ENCODE results near the gene PLBD2. TPM values are rescaled to one million over a fixed set of nuclear protein-coding genes. Genes with fewer than 3 reads are reported as not detected.
"Not testable (repeated sequence)": the region's sequence is repeated elsewhere in the genome, so short reads cannot be mapped to it uniquely, and the experiment has no call there.

Gene PLBD2
- total RNA-seq, 4 donors from 2014 or later = 36.5 to 57.9 (median 44.7) TPM

GRCh38 chr12:113348849-113349536, 9.4 kb upstream of the PLBD2 start:
- 48 to 56% methylated on average over 18 to 19 of the region's 19 CpGs for WGBS, 2 donors
- no peak overlapping the region for H3K27ac ChIP-seq
- no peaks in the 10 kb centered on the region for H3K27me3 ChIP-seq
- no peak for DNase-seq (ENCODE audit: low spot score in 2 of 2)
- no peaks in the 10 kb centered on the region for H3K9me3 ChIP-seq
- H3K4me3 ChIP-seq = no peak overlapping the region
- no peaks in the 10 kb centered on the region for H3K4me1 ChIP-seq
- no peaks in the 10 kb centered on the region for H3K36me3 ChIP-seq
- TF ChIP-seq POLR2A (IDR thresholded peaks at IDR 0.05) (no peak), CTCF (IDR thresholded peaks at IDR 0.05) (no peak), EP300 (IDR thresholded peaks at IDR 0.05) (no peak)

GRCh38 chr12:113351089-113351488, 7.3 kb upstream of the PLBD2 start:
- Histone ChIP-seq H3K9me3 (no peaks in the 10 kb centered on the region), H3K27me3 (no peaks in the 10 kb centered on the region), H3K4me1 (no peaks in the 10 kb centered on the region), H3K27ac (no peak overlapping the region), H3K4me3 (no peak overlapping the region), H3K36me3 (no peaks in the 10 kb centered on the region)
- no peak for TF ChIP-seq CTCF (IDR thresholded peaks at IDR 0.05)
- DNase-seq (ENCODE audit: low spot score in 2 of 2) = no peak

- not testable (repeated sequence) for H3K36me3 ChIP-seq; H3K4me3 ChIP-seq; H3K27ac ChIP-seq; H3K9me3 ChIP-seq; DNase-seq (ENCODE audit: low spot score in 2 of 2); H3K27me3 ChIP-seq
- H3K4me1 ChIP-seq = peaks cover 0 to 15% (median 2%) of the 10 kb centered on the region in 4 donors
- WGBS, 2 donors = 89% methylated on average over 7 of the region's 7 CpGs
These were observed 4.2 kb upstream of the PLBD2 start for GRCh38 chr12:113354192-113354591.

GRCh38 chr12:113359133-113359938, 949 bp downstream of the PLBD2 start:
- peak overlapping the region; percentile 80 to 94 (median 88) for H3K27ac ChIP-seq
- no peak for TF ChIP-seq EP300 (IDR thresholded peaks at IDR 0.05)
- TF ChIP-seq POLR2A (IDR thresholded peaks at IDR 0.05) = no peak
- TF ChIP-seq CTCF (IDR thresholded peaks at IDR 0.05) = no peak

GRCh38 chr12:113359939-113360748, 1.8 kb downstream of the PLBD2 start:
- DNase-seq (ENCODE audit: low spot score in 2 of 2) = no peak
- Histone ChIP-seq H3K27ac (peak overlapping the region in 2 of 4 donors; percentile 89 to 94), H3K4me3 (peak overlapping the region in 2 of 4 donors; percentile 66 to 80), H3K4me1 (peaks cover 0 to 42% (median 9%) of the 10 kb centered on the region in 4 donors), H3K36me3 (peaks cover 0 to 16% (median 0%) of the 10 kb centered on the region in 3 donors), H3K9me3 (no peaks in the 10 kb centered on the region), H3K27me3 (no peaks in the 10 kb centered on the region)
- WGBS, 2 donors = 63 to 67% methylated on average over 9 of the region's 9 CpGs
- TF ChIP-seq EP300 (IDR thresholded peaks at IDR 0.05) (no peak), CTCF (IDR thresholded peaks at IDR 0.05) (no peak), POLR2A (IDR thresholded peaks at IDR 0.05) (no peak)

More at GRCh38 chr12:113359133-113359938, 949 bp downstream of the PLBD2 start:
- no peaks in the 10 kb centered on the region for H3K9me3 ChIP-seq
- H3K27me3 ChIP-seq = no peaks in the 10 kb centered on the region
- H3K4me3 ChIP-seq = peak overlapping the region; percentile 65 to 92 (median 73)
- H3K4me1 ChIP-seq = peaks cover 0 to 42% (median 9%) of the 10 kb centered on the region in 4 donors
- peak in 1 of 2 donors; percentile 39 for DNase-seq (ENCODE audit: low spot score in 2 of 2)
- WGBS, 2 donors = 38 to 47% methylated on average over 10 to 11 of the region's 11 CpGs
- peaks cover 0 to 8% (median 0%) of the 10 kb centered on the region in 3 donors for H3K36me3 ChIP-seq
